Stomach (tissue), 4 donors: ENCODE measurements around the gene MCF2L2.

Experiments
- CTCF ChIP-seq, 7 experiments: fragments of 450-650 bp in 4 of 7; fragments of 200-600 bp in 3 of 7; sonication (generic) in 3 of 7; IDR thresholded peaks; one replicate each; pipeline ENCODE4 v1.5.1; 2016 to 2019; ENCODE audit warnings: antibody characterized with exemption in 7 of 7, control low read depth in 2 of 7, mild to moderate bottlenecking in 1 of 7
- POLR2AphosphoS5 ChIP-seq, 3 donors: sonication (generic); formaldehyde crosslinking; IDR thresholded peaks; one replicate each; pipeline ENCODE4 v1.6.1; 2016; ENCODE audit warnings: antibody characterized with exemption in 3 of 3

- no peak for TF ChIP-seq CTCF (IDR thresholded peaks at IDR 0.05)
- TF ChIP-seq POLR2AphosphoS5 (IDR thresholded peaks at IDR 0.05): no peak
Measured at GRCh38 chr3:183159333-183159732, 269.1 kb downstream of the MCF2L2 start.
